GM12878 (cell line): ENCODE results near the gene SPEM2. TPM values are rescaled to one million over a fixed set of nuclear protein-coding genes. Genes with fewer than 3 reads are reported as not detected.

Experiments
- ATAC-seq: fragments of 200-7000 bp; cut with Tn5 transposase; 3 replicates; pipeline ENCODE4 v1.9.1; 2020; ENCODE audit warnings: mild to moderate bottlenecking, moderate library complexity
- BruUV-seq: library from RNA; stranded (reverse); fragments of 400-500 nt; replicated peaks from 2 replicates; lab custom pipeline; 2021; lab: Mats Ljungman, UMichigan
- CTCF ChIA-PET: fragments of 300-600 bp; sonication (Branson Sonifier 250); formaldehyde crosslinking; extraction: SDS; loops from one replicate; lab custom pipeline; 2021; ENCODE audit warnings: inconsistent platforms; lab: Yijun Ruan, JAX
- POLR2A ChIA-PET: fragments of 350-600 bp; formaldehyde crosslinking; extraction: SDS; loops from one replicate; lab custom pipeline; 2021; ENCODE audit warnings: inconsistent platforms; lab: Charles Lee
- RAD21 ChIA-PET: fragments of 300-600 bp; sonication (Branson Sonifier 250); formaldehyde crosslinking; loops from one replicate; lab custom pipeline; 2023; ENCODE audit warnings: antibody characterized with exemption; ENCODE audit not compliant: unreplicated experiment; lab: Charles Lee
- SMC1A ChIA-PET: fragments of 300-600 bp; sonication (Branson Sonifier 250); formaldehyde crosslinking; loops from one replicate; lab custom pipeline; 2023; ENCODE audit not compliant: unreplicated experiment, uncharacterized antibody; lab: Charles Lee
- DNase-seq: peaks from one replicate; pipeline ENCODE4 v3.0.0-alpha.2; 2011; ENCODE audit warnings: low read depth, low spot score
- FAIRE-seq: peaks from 3 replicates; lab custom pipeline; 2011; peaks lifted over from hg19 to GRCh38; lab: Jason Lieb, UNC
- H2AFZ ChIP-seq: 2 replicates; pipeline ENCODE4 v1.6.0; 2011; ENCODE audit warnings: low read depth, low read length, control low read depth; ENCODE audit not compliant: control insufficient read depth
- H3K27ac ChIP-seq: 2 replicates; pipeline ENCODE4 v1.5.1; 2011; ENCODE audit warnings: control low read depth; ENCODE audit not compliant: control insufficient read depth, insufficient read depth
- H3K27me3 ChIP-seq, 2 experiments: replicated peaks in 1 of 2; 2 replicates each; pipeline versions ENCODE4 v1.6.0 to v1.6.1; 2011; ENCODE audit warnings: low read length in 1 of 2; ENCODE audit not compliant: control insufficient read depth in 2 of 2, insufficient read depth in 2 of 2
- H3K36me3 ChIP-seq, 2 experiments: 2 replicates each; pipeline ENCODE4 v1.5.1; 2011; ENCODE audit warnings: low read length in 1 of 2; ENCODE audit not compliant: control insufficient read depth in 2 of 2, insufficient read depth in 2 of 2
- H3K4me1 ChIP-seq: 2 replicates; pipeline ENCODE4 v1.6.1; 2011; ENCODE audit warnings: mild to moderate bottlenecking, low read length, moderate library complexity, mixed read lengths; ENCODE audit not compliant: control insufficient read depth, insufficient read depth
- H3K4me2 ChIP-seq: 2 replicates; pipeline ENCODE4 v1.6.0; 2011; ENCODE audit warnings: control low read depth; ENCODE audit not compliant: control insufficient read depth, insufficient read depth
- H3K4me3 ChIP-seq: fragments of 200-600 bp; sonication (generic); 2 replicates; pipeline ENCODE4 v1.5.1; 2016
- H3K79me2 ChIP-seq: 2 replicates; pipeline ENCODE4 v1.6.0; 2011; ENCODE audit warnings: low read length; ENCODE audit not compliant: control insufficient read depth, insufficient read depth
- H3K9ac ChIP-seq: 2 replicates; pipeline ENCODE4 v1.8.0; 2011; ENCODE audit warnings: low read length, control low read depth, mixed read lengths; ENCODE audit not compliant: control insufficient read depth, insufficient read depth
- H3K9me3 ChIP-seq: replicated peaks from 3 replicates; pipeline ENCODE4 v1.5.1; 2011; ENCODE audit warnings: mild to moderate bottlenecking, low read length; ENCODE audit not compliant: control insufficient read depth, insufficient read depth
- H4K20me1 ChIP-seq: 2 replicates; pipeline ENCODE4 v1.6.0; 2011; ENCODE audit not compliant: control insufficient read depth, insufficient read depth
- HDAC6 ChIP-seq: fragments of 200-600 bp; sonication (generic); IDR thresholded peaks from one replicate; pipeline ENCODE4 v1.8.0; 2017; ENCODE audit warnings: antibody characterized with exemption; ENCODE audit not compliant: unreplicated experiment
- JUND ChIP-seq: IDR thresholded peaks from 2 replicates; pipeline ENCODE4 v1.6.1; 2012; ENCODE audit warnings: low read depth, mild to moderate bottlenecking, low read length, improper control_type of control experiment, moderate library complexity
- MAX ChIP-seq: IDR thresholded peaks from 2 replicates; pipeline ENCODE4 v1.6.1; 2012; ENCODE audit warnings: low read depth, low read length, improper control_type of control experiment
- NBN ChIP-seq: fragments of 450-650 bp; IDR thresholded peaks from 2 replicates; pipeline ENCODE4 v1.6.1; 2016
- RUNX3 ChIP-seq: IDR thresholded peaks from 2 replicates; pipeline ENCODE4 v1.6.1; 2012; ENCODE audit warnings: low read length, inconsistent platforms
- WGBS: methylation state at CpG from one replicate; pipeline ENCODE4 v1.1.6; 2016; ENCODE audit warnings: low lambda C conversion rate; ENCODE audit not compliant: insufficient replicate concordance, insufficient coverage; ENCODE audit errors: missing lambda C conversion rate; 5-methylcytosine and 5-hydroxymethylcytosine counted together
- in situ Hi-C: fragments of 300-500 bp; cut with MboI; formaldehyde crosslinking; loops from 9 replicates; pipeline ENCODE4 v1.14.3; 2018; ENCODE audit warnings: mixed read lengths
- intact Hi-C: fragments of 100-400 bp; cut with micrococcal nuclease; formaldehyde crosslinking; loops from one replicate; pipeline ENCODE4 v1.14.2; 2022; ENCODE audit not compliant: unreplicated experiment
- polyA plus RNA-seq, 11 experiments: library from polyadenylated mRNA; depleted of rRNA in 4 of 11; unstranded in 6 of 11; stranded (reverse) in 5 of 11; fragments of >200 nt; fragmentation: Nextera tagmentation in 4 of 11; fragmentation: Illumina TruSeq in 1 of 11; extraction: Ambion mirVana in 4 of 11; extraction: Trizol in 1 of 11; gene quantifications; 1 replicate in 1 of 11; 2 replicates in 10 of 11; pipeline versions ENCODE4 v1.2.1 to v1.2.3, GENCODE V29; 2011 to 2016; ENCODE audit warnings: inconsistent platforms in 2 of 11, missing spikeins in 2 of 11, low read depth in 1 of 11
- total RNA-seq, 4 experiments: library from RNA; depleted of rRNA in 3 of 4; stranded (reverse); fragments of >200 nt in 3 of 4; fragmentation: Illumina TruSeq in 1 of 4; extraction: Trizol in 1 of 4; gene quantifications; 2 replicates each; pipeline versions ENCODE4 v1.2.1 to v1.2.3, GENCODE V29; 2013 to 2021
- TF ChIP-seq, protein P1 (sequence below): fragments of 450-650 bp; conservative IDR thresholded peaks from 2 replicates; pipeline ENCODE4 v1.6.1; 2017; ENCODE audit warnings: mild to moderate bottlenecking, moderate library complexity
- TF ChIP-seq, protein P2 (sequence below): fragments of 450-650 bp; IDR thresholded peaks from 2 replicates; pipeline ENCODE4 v1.6.1; 2017; ENCODE audit warnings: mild to moderate bottlenecking, moderate library complexity
- TF ChIP-seq, protein P3 (sequence below): fragments of 150-350 bp; IDR thresholded peaks from 2 replicates; pipeline ENCODE4 v1.6.1; 2016; ENCODE audit warnings: low read depth, low read length
- TF ChIP-seq, protein P4 (sequence below): fragments of 450-650 bp; IDR thresholded peaks from 2 replicates; pipeline ENCODE4 v1.6.1; 2017; ENCODE audit warnings: mild to moderate bottlenecking
- TF ChIP-seq, protein P5 (sequence below): IDR thresholded peaks from 2 replicates; pipeline ENCODE4 v1.6.1; 2011; ENCODE audit warnings: low read depth, mild to moderate bottlenecking, low read length, moderate library complexity, borderline replicate concordance; ENCODE audit errors: extremely low read depth

SPEM2 gene
- total and polyA plus RNA-seq, 10 of the 15 experiments (the other 5 are each of a cell fraction or from before 2014, with no cell fraction given) = not detected

DNA sequence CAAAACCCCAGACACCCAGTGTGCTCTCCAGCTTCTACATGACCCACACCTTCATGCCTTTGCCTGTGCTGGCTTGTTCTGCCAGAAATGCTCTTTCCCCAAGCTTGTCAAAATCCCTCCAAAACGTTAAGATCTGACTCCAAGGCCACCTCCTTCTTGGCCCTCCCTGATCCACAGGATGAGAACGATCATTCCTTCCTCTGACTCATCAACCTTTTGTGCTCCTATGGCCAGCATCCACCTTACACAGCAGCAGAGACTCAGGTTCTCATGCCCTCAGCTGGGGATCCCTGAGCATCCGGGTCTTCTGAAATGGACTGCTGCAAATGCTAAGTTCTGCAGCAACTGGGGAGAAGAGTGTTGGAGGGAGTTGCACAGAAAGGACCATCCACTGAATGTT is 51.1 kb downstream of the SPEM2 start:
- no peak for DNase-seq
- Histone ChIP-seq H3K27me3 (no peaks in the 10 kb centered on the region), H3K9me3 (no peaks in the 10 kb centered on the region), H3K79me2 (peaks cover 31% of the 10 kb centered on the region), H2AFZ (no peak overlapping the region), H3K4me2 (peak overlapping the region; percentile 87), H3K4me3 (no peak overlapping the region), H3K4me1 (peaks cover 11% of the 10 kb centered on the region), H3K27ac (no peak overlapping the region), H3K9ac (no peak overlapping the region), H4K20me1 (peaks cover 2% of the 10 kb centered on the region; the same call in 1 of the 2 replicates), H3K36me3 (no peaks in the 10 kb centered on the region)
- ATAC-seq = no peak
- intact Hi-C loops = no loop called here
- POLR2A ChIA-PET = interaction anchor here (0.5 to 2.1 kb wide), 7 partner anchors 9 to 41 kb away, joined by 3 to 9 read pairs (median 5); partner anchors contain the start of gene TMEM102
- no peak for FAIRE-seq
- WGBS = 48% methylated on average over 3 of the region's 3 CpGs
- RAD21 ChIA-PET = interaction anchor here (0.7 to 1.6 kb wide), 4 partner anchors 33 to 114 kb away, joined by 3 to 5 read pairs (median 3); no protein-coding TSS in a partner anchor
- CTCF ChIA-PET = interaction anchor here (0.8 to 6.2 kb wide), 7 partner anchors 9 to 121 kb away, joined by 3 to 17 read pairs (median 4); partner anchors contain the start of genes SENP3 and TMEM102
- no TSS peak for BruUV-seq
- in situ Hi-C loops = no loop called here
- SMC1A ChIA-PET = interaction anchor here (0.9 to 2.0 kb wide), 6 partner anchors 12 to 71 kb away, joined by 3 to 5 read pairs (median 3); partner anchors contain the start of gene TMEM102
- TF ChIP-seq MAX (no peak), JUND (no peak), HDAC6 (no peak), NBN (no peak), RUNX3 (no peak)
- TF ChIP-seq, protein P1, sequence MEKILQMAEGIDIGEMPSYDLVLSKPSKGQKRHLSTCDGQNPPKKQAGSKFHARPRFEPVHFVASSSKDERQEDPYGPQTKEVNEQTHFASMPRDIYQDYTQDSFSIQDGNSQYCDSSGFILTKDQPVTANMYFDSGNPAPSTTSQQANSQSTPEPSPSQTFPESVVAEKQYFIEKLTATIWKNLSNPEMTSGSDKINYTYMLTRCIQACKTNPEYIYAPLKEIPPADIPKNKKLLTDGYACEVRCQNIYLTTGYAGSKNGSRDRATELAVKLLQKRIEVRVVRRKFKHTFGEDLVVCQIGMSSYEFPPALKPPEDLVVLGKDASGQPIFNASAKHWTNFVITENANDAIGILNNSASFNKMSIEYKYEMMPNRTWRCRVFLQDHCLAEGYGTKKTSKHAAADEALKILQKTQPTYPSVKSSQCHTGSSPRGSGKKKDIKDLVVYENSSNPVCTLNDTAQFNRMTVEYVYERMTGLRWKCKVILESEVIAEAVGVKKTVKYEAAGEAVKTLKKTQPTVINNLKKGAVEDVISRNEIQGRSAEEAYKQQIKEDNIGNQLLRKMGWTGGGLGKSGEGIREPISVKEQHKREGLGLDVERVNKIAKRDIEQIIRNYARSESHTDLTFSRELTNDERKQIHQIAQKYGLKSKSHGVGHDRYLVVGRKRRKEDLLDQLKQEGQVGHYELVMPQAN = no peak
- TF ChIP-seq, protein P2, sequence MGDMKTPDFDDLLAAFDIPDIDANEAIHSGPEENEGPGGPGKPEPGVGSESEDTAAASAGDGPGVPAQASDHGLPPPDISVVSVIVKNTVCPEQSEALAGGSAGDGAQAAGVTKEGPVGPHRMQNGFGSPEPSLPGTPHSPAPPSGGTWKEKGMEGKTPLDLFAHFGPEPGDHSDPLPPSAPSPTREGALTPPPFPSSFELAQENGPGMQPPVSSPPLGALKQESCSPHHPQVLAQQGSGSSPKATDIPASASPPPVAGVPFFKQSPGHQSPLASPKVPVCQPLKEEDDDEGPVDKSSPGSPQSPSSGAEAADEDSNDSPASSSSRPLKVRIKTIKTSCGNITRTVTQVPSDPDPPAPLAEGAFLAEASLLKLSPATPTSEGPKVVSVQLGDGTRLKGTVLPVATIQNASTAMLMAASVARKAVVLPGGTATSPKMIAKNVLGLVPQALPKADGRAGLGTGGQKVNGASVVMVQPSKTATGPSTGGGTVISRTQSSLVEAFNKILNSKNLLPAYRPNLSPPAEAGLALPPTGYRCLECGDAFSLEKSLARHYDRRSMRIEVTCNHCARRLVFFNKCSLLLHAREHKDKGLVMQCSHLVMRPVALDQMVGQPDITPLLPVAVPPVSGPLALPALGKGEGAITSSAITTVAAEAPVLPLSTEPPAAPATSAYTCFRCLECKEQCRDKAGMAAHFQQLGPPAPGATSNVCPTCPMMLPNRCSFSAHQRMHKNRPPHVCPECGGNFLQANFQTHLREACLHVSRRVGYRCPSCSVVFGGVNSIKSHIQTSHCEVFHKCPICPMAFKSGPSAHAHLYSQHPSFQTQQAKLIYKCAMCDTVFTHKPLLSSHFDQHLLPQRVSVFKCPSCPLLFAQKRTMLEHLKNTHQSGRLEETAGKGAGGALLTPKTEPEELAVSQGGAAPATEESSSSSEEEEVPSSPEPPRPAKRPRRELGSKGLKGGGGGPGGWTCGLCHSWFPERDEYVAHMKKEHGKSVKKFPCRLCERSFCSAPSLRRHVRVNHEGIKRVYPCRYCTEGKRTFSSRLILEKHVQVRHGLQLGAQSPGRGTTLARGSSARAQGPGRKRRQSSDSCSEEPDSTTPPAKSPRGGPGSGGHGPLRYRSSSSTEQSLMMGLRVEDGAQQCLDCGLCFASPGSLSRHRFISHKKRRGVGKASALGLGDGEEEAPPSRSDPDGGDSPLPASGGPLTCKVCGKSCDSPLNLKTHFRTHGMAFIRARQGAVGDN = no peak
- TF ChIP-seq, protein P3, sequence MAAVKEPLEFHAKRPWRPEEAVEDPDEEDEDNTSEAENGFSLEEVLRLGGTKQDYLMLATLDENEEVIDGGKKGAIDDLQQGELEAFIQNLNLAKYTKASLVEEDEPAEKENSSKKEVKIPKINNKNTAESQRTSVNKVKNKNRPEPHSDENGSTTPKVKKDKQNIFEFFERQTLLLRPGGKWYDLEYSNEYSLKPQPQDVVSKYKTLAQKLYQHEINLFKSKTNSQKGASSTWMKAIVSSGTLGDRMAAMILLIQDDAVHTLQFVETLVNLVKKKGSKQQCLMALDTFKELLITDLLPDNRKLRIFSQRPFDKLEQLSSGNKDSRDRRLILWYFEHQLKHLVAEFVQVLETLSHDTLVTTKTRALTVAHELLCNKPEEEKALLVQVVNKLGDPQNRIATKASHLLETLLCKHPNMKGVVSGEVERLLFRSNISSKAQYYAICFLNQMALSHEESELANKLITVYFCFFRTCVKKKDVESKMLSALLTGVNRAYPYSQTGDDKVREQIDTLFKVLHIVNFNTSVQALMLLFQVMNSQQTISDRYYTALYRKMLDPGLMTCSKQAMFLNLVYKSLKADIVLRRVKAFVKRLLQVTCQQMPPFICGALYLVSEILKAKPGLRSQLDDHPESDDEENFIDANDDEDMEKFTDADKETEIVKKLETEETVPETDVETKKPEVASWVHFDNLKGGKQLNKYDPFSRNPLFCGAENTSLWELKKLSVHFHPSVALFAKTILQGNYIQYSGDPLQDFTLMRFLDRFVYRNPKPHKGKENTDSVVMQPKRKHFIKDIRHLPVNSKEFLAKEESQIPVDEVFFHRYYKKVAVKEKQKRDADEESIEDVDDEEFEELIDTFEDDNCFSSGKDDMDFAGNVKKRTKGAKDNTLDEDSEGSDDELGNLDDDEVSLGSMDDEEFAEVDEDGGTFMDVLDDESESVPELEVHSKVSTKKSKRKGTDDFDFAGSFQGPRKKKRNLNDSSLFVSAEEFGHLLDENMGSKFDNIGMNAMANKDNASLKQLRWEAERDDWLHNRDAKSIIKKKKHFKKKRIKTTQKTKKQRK = no peak
- TF ChIP-seq, protein P4, sequence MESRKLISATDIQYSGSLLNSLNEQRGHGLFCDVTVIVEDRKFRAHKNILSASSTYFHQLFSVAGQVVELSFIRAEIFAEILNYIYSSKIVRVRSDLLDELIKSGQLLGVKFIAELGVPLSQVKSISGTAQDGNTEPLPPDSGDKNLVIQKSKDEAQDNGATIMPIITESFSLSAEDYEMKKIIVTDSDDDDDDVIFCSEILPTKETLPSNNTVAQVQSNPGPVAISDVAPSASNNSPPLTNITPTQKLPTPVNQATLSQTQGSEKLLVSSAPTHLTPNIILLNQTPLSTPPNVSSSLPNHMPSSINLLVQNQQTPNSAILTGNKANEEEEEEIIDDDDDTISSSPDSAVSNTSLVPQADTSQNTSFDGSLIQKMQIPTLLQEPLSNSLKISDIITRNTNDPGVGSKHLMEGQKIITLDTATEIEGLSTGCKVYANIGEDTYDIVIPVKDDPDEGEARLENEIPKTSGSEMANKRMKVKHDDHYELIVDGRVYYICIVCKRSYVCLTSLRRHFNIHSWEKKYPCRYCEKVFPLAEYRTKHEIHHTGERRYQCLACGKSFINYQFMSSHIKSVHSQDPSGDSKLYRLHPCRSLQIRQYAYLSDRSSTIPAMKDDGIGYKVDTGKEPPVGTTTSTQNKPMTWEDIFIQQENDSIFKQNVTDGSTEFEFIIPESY = no peak
- TF ChIP-seq, protein P5, sequence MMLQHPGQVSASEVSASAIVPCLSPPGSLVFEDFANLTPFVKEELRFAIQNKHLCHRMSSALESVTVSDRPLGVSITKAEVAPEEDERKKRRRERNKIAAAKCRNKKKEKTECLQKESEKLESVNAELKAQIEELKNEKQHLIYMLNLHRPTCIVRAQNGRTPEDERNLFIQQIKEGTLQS = no peak
